SHP77 (cell line): Measurements from ENCODE around the gene BEX3.
"Not testable (repeated sequence)": the region's sequence is repeated elsewhere in the genome, so short reads cannot be mapped to it uniquely, and the experiment has no call there.

ENCODE experiments used
- DNase-seq, 2 experiments: peaks; one replicate each; lab custom pipeline; 2025; lab: John Stamatoyannopoulos, UW

The BEX3 gene

DNA sequence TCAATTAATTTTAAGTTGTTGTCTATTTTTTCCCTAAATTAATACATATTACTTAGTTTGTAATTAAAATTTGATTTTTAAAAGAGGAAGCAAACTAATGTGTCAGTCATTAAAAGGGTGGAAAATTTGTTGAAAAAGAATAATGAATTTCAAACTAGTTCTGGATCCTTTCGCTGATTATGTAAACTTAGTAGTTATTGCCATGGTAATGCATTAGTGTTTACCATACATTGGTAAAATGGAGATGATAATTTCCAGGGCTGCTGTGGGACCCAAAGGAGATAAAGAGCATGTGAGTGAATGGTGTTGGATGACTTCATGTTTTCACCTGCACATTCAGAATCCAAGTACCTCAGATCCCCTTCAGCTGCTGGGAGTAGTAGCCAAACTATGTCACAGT lies 6.5 kb downstream of the BEX3 start:
- DNase-seq: no peak

DNA sequence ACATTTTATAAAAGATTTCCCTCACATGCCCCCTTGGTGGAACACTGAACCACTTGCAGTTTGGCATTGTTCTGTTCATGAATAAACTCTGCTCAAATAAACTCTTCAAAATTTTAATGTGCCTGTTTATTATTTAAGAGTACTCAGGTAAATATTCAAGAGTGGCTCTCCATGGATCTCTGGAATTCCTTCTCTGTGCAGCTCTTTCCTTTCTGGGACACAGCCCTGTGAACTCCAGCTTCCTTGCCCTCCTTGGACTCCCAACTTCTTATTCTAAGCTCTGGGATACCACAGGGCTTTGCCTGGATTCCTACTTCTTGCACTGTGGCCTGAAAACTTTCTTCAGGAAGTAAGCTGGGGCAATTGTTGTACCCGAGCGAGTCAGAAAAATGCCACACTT lies 8.3 kb downstream of the BEX3 start:
- no peak for DNase-seq

DNA sequence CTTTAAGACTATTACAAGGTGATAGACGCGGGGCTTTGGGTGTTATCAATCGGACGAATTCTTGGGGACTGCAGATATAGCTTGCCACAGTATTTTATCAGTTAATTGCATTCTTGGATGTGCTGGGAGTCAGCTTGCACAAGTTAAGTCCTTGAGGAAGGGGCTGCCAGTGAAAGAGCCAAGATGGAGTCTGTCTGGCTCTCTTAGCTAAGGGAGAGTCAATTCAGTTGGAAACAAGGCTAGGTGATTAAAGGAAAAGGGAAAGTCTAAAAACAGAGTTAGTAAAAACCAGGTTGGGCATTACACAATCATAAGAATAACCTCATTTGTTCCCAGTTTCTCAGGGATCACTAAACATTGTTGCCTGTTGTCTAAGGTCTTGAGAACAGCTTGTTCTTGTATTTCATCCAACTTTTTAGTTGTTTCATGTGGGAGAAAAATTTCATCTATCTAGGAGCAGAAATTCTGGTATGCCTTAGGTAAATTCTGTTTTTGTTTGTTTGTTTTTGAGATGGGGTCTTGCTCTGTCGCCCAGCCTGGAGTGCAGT lies 9.0 kb downstream of the BEX3 start:
- DNase-seq: not testable (repeated sequence)

DNA sequence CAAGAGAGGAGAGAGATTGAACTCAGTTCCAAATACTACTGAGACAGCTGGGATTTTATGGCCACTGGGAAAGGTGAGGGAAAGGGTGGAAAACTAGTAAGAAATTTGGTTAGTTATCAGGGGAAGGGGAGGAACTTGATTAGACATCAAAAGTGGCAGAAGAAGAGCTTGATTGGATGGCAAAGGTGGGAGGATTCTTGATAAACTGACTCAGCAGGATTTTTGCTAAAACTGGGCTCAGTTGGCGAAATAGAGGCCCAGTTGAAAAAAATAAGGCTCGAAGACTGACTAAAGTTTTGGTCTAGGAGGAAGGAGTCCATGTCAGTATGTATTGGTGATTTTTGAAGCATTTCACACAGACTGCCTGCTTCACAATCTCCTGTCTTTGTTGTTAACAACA lies 10.0 kb downstream of the BEX3 start:
- no peak for DNase-seq

DNA sequence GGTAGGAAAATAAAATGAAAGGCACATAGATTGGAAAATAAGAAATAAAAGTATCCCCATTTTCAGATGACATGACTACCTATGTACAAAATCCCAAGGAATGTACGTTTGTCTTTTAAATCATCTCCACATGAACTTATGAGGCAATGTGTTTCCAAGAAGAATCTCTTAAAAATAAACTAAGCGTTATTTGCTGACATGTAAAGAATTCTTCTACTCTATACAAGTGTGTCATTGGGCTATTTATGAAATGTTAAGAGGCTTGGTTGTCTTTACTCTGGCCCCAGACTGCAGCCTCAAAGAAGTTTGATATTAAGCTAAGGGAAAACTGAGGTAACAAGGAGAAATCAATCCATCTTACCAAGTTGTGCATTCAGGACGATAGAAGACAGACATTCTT lies 17.1 kb downstream of the BEX3 start:
- no peak for DNase-seq

DNA sequence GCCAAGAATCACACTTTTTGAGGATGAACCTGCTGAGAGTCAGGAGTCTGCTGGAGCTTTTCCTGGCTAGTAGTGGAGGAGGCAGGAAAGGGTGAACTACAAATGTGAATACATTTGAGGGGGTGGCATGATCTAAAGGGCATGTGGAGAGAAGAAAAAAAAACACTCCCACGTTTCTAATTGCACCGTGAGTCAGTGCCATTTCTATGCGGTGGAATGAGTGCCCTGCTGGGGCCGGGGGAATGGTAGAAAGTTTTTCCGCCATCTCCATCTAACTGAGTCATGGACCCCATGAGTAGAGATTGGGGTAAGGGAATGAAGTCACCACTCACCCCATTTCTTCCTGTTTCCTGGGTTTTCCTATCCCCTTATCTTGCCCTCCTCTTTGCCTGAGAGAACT lies 19.8 kb downstream of the BEX3 start:
- no peak for DNase-seq

DNA sequence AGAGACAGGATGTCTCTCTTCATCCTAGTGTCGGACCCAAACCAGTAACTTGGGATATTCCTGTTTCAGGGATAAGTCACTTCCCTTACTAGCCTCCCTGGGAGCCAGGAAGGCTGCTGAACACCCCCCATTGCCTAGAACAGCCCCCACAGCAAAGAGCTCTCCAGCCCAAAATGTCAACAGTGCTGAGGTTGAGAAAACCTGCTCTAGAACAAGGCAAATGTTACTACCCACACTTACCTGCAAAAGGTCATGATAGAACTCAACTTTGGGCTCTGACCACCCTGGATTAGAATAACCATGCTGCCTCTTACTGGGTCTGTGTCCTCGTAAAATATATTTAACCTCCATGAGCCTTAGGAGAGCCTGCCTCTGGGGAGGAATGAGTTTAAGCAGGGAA lies 20.3 kb downstream of the BEX3 start:
- DNase-seq: no peak

DNA sequence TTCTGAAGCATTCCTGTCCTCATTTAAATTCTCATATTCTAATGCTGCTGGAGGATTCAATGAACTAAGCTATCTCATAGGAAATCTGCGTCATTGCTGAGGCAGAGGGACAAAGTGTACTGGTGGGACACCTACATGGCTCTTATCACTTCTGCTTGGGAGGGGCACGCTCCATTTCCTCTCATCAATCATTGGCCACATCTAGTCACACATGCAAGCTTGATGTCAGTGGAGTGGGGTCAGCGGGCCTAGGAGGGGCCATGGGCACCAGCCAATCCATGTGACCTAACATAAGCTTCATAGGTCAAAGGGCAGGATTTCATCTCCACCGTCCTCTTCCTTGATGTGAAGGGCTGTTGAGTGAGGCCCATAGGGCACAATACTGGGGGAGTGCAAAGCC lies 21.4 kb downstream of the BEX3 start:
- no peak for DNase-seq

DNA sequence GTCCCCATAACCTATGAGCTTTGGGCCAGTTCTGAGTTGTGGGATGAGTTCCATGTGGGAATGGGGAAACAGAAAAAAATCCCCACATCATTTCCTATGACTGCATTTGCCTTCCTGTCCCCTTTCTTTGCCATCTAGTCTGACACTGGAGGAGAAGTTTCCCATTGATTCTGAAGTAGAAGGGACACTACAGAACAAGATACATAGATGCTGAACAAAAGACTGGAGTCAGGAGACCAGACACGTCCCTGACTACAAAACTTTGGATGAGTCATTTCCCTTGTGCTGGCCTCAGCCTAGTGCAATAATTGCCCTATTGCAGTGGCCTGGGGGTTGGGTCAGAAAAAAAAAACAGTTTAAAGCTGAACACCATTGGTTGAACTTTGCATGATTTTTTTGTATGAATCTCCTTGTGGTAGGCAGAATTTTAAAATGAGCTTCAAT lies 22.1 kb downstream of the BEX3 start:
- DNase-seq: no peak

DNA sequence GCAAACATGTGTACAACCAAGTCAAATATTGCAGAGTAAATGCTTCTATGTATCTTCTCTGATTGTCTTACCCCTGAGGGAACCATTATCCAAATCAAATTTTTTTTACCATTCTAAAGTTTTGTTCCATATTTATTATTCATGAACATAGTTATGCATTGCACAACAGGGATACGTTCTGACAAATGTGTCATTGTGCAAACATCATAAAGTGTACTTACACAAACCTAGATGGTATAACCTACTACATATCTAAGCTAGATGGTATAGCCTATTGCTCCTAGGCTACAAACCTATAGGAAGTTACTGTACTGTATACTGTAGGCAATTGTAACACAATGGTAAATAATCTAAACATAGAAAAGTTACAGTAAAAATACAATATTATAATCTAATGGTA lies 23.4 kb downstream of the BEX3 start:
- DNase-seq: no peak

DNA sequence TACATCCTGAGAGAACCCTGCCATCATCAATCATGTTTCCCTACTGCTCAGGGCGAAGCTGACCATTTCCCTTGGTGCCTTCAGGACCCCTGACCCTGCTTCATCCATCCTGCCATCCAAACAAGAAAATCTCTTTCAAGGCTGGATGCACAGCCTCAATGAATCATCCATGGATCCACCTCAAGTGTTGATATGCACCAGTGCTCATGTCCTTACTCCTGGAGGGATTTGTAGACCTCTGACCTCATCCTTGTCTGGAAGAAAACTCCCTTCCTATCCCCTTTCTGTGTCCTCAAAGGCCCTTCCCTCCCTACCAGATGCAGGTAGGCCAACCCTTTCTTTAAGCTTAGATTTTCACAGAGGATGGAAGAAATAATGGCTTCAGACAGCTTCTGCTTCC lies 24.6 kb downstream of the BEX3 start:
- DNase-seq: no peak

DNA sequence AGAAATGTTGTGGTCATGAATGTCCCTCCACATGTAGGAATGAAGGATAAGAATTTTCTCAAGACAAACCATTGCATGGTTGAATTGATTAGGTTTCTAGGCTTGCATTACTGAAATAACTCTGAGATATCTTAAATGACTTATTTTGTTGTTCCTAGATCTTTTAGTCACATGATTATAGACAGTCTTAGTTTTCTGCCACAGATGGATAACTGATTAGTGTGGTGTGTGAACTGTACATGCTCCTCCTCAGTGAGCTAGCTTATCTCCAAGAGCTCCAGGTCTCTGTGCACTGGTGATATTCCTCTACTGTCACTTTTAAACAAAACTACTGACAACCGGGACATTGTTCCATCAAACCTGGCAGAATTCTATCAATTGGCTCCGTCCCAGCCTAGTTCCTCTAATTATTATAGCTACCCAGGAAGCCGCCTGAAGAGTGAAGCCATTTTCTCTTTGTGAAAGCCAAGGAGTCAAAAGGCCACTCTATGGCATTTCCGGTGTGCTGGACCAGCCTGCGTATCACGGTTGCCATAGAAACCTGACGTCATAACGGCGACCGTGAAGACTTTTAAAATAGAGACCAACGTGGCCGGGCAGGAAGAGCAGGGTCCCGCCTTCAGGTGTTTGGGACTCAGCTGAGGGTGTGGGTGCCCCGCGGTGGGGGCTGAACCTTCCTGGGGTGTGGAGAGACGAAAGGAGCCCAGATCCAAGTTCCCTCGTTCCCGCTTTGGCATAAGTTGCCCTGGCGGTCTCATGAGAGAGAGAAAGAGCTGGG lies 28.1 kb downstream of the BEX3 start:
- peak; percentile 19 to 68 for DNase-seq

DNA sequence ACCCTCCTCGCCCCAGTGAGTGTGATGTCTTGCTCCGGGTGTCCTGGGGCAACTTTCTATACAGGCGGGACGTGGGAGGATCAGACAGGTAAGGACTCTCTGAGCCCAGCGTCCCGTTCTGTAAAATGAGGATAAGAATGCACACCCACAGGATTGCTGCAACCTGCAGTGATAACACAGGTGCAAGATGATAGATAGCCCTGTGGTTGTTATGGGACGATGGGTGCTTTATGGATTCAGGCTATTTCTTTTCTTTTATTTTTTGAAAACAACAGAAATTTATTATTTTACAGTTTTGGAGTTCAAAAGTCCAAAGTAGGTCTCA lies 28.6 kb downstream of the BEX3 start:
- no peak for DNase-seq

DNA sequence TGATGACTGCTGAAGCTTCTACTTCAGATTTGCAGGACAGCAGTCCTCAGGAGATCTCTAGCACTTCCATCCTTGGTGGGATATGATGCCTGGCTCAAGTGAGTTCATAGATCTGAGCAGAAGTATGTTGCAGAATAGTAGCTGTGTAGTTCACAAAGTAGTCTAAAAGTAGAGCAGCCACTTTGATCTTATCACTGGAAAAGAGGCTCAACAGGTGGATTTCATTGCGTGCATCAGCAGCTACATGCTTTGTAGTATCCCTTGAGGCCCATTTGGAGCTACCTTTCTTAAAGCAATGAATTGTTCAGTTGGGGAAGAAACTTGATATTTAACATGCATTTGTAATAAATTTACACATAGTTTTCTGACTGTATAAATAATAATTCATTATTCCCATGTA lies 29.9 kb downstream of the BEX3 start:
- DNase-seq: no peak

DNA sequence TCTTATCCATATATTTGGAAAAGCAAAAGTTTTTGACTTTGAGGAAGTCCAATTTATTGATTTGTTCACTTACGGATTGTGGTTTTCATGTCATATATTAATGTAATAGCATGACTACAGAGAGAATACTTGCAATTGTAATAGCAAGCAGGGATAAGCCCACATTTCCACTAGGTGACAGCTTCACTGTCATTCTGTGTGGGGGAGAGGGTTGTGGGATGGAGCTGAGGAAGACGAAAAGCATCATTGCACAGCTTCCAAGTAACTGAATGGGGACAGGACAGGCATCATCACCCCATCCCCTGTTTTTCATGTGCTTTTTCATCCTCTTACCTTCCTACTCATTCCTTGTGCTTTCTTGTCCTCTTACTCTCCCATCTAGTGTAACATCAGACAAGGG lies 31.4 kb downstream of the BEX3 start:
- DNase-seq: no peak

DNA sequence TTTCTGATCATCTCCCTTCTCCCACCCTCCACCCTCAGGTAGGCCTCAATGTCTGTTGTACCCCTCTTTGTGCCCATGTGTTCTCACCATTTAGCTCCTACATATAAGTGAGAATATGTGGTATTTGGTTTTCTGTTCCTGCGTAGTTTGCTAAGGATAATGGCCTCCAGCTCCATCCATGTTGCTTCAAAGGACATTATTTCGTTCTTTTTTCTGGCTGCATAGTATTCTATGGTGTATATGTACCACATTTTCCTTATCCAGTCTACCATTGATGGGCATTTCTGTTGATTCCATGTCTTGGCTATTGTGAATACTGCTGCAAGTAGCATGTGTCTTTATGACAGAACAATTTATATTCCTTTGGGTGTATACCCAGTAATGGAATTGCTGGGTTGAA lies 35.4 kb downstream of the BEX3 start:
- not testable (repeated sequence) for DNase-seq

DNA sequence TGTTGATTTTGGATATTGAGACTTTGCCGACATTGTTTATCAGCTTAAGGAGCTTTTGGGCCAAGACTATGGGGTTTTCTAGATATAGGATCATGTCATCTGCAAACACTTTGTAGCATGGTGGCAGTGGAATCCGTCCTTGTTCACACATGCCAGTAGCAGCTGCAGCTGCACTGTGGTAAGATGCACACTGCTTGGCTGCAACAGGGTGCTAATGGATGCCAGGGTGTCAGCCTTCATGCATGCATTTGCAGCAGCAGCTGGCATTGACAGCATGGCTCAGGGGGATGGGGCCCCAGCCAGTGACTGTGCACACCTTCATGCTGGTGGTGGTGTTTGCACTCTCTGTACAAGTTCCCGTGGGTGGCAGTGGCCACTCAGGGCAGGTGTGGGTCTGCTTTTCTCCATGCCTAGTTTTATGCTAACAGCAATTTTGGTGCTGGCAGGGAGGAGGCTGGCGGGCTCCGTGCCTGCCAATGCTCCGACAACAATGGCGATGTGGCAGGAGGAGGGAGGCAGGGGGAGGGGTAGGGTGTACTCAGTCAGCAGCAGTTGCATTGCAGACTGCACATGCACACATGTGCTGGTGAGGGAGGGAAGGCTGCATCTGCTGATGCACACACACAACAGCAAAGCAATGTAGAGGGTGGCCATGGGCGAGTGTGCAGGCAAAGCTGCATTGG lies 37.5 kb downstream of the BEX3 start:
- DNase-seq: no peak

DNA sequence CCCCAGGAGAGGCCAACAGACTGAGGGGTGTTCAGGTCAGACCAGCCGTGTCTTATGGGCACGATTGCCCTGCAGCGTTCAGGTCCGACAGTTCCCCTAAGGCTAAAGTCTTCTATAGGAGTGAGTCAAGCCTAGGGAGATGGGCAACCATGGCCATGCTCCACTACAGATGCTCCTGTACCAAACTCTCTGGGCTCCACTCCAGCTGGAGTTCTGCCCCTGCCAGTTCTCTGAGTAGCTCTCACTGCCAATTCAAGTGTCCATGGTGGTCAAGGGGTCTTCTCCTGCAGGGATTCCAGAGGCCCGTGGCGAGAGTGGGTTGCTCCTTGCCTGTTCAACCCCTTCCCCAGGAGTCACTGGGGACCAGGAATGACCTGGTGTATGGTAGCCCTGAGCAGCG lies 38.2 kb downstream of the BEX3 start:
- no peak for DNase-seq

DNA sequence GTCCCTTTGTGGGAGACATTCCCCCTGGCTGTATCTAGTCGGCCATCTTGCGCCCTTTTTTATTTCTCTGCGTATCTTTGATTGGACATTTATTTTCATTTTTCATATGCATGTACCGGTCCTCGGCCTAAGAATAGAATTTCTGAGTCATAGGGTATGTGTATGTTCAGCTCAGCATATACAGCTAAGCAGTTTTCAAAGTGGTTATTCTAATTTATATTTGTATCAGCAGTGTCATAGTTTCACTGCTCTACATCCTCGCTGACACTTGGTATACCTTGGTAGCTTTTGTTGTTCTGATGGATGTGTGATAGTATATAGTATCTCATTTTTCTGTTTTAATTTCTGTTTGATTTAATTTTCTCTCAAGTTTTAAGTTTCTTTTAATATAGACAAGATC lies 38.7 kb downstream of the BEX3 start:
- no peak for DNase-seq

DNA sequence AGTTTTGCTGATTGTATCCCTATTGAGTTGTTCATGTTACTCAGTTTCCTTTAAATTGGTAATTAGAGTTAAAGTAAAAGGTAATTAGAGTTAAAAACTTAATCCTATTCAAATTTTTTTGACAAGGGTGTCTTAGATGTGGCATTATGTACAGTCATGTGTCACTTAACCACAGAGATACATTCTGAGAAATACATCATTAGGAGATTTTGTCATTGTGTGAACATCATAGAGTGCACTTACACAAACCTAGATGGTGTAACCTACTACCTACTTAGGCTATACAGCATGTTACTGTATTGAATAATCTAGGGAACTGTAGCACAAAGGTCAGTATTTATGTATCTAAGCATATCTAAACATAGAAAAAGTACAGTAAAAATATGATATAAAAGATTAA lies 39.2 kb downstream of the BEX3 start:
- no peak for DNase-seq

DNA sequence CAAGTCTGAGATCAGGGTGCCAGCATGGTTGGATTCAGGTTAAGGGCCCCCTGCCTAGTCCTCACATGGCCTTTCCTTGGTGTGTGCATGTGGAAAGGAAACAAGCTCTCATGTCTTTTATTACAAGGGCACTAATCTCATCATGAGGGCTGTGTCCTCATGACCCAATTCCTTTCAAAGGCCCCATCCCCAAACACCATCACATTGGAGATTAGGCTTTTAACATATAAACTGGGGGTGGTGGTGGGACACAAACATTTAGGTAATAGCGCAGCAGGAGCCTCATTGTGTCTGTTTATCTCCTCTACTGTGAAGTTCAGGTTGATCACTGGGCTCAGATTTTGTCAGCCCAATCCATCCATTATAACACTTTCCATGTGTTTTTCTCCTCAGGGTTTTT lies 41.0 kb downstream of the BEX3 start:
- no peak for DNase-seq

DNA sequence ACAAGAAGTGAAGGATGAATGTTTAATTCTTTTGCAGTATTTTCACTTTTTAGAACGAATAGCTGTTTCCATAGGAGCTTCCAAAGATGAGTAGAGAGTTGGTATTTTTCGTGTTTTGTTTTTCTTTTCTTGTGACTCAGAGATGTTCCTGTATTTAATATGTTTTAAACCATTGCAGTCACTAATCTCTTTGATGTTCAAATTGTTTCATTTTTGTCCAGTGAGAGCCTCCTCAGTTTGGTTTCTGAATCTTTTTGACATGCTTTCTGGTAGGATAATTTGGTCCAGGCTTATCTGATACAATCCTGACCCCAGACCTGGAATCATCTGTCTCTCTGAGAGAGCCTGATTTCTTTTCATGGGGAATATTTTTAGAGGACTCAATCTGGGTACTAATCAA lies 41.6 kb downstream of the BEX3 start:
- DNase-seq: no peak

DNA sequence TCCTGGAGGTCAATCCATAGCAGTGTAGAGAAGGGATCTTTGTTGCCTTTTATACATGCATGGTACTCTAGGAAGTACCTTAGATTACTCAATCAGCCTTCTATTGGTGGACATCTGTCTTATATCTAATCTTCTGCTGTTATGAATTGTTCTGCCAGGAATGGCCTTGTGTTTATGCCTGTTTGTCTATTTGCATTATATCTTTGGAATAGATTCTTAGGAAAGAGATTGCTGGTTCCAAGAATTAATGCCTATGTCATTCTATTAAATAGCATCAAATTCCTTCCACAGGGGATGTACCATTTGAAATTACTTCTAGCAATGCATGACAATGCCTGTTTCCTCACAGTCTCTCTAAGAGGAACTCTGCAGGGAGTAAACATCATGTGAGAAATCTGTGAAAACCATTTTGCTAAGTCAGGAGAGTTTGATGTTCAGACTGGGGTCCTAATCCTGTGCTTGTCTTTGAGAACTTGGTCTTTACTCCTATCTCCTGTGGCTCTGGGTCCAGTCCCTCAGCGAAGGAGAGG lies 42.5 kb downstream of the BEX3 start:
- no peak for DNase-seq
